Stimulated activated CD8-positive, alpha-beta memory T cell treated with anti-CD3 and anti-CD28 coated beads, Interleukin-7, amount 100 ng/mL, for 1 hour (primary cell): ENCODE data around the gene MCHR1.

Experiments used
- DNase-seq, 2 donors: peaks; one replicate each; pipeline ENCODE4 v3.0.0-alpha.2; 2020; ENCODE audit warnings: low read depth in 2 of 2

MCHR1 gene

DNA sequence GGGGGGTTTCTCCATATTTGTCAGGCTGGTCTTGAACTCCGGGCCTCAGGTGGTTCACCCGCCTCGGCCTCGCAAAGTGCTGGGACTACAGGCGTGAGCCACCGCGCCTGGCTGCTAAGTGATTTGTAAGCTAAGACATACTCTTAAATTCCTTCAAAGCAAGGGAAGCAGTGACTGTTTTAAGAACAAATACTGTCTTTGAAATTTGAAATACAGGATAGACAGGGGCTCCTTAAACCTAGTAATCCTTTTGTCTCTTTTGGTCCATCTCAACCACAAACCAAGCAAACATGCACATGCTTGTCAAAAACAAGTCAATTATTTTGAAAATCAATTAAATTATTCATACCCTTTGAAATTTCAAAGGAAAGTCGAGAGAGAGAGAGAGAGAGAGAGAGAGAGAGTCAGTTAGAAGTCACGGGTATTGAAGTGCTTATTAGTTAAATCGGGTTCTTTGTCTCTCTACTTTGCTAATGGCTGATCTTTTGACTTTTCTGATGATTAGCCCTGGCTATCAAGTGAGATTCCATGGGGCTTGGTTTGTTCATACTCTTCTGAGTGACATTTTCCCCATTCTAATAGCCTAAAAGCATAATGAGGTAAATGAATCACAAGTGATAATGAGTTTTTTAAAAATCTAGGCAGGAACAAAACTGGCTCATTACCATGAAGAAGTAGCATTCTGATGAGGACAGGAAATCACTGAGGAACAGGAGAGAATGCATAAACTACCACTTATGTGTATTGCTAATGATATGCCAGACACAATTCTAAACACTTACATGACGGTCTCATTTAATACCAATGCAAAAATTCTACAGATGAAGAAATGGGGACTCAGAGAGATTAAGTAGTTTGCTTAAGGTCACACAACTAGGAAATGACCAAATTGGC is 48.0 kb downstream of the MCHR1 start:
- no peak for DNase-seq

DNA sequence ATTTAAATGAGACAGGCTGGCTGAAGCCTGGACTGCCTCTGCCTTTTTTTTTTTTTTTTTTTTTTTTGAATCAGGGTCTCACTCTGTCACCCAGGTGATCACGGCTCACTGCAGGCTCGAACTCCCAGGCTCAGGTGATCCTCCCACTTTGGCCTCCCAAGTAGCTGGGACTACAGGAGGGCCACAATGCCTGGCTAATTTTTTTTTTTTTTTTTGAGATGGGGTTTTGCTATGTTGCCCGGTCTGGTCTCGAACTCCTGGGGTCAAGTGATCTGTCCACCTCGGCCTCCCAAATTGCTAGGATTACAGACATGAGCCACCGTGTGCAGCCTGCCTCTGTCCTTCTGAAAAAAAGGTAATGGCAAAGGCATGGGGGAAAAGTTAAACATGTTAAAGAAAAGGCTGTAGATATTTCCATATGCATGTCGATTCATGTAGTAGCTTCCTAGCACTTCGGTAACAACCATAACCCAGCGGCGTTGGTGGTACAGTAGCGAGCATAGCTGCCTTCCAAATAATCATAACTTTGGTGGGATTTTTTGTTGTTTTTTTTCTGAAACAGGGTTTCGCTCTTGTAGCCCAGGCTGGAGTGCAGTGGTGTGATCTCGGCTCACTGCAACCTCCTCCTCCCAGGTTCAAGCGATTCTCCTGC is 48.8 kb downstream of the MCHR1 start:
- no peak for DNase-seq

DNA sequence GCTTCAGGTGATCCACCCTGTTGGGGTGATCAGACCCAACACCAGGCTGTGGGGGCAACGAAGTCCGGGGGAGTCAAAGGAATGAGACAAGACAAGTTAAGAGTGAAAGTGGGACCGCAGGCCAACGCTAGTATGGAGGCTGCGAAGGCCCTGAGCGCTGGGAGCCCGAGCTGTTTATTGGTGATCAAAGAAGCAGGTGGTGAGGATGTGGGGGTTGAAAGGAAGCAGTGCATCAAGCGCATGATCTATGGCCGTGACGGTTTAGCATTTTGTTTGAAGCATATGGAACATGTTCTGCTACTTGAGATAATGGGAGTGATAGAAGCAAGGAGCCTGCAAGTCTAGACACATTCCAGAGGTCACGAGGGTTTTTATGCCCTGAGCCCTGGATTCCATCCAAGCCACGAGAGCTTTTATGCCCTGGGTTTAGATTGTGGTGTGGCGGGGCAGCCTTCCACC is 49.5 kb downstream of the MCHR1 start:
- DNase-seq, result peak; percentile 2 to 25

DNA sequence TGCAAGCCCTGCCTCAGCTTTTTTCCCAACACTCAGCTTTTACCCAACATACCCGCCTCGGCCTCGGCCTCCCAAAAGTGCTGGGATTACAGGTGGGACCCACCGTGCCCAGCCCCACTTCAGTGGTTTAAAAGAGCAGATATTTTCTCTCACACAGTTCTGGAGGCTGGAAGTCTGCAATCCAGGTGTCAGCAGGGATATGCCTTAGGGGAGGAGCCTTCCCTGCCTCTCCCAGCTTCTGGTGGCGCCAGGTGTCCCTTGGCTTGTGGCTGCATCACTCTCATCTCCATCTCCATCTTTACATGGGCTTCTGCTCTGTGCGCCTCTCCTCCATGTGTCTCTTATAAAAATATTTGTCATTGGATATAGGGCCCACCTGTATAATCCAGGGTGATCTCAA is 50.0 kb downstream of the MCHR1 start:
- DNase-seq, result no peak
